Adipocyte (in vitro differentiated cells): ENCODE measurements around the gene NUDT8.
"Not testable (repeated sequence)": the region's sequence is repeated elsewhere in the genome, so short reads cannot be mapped to it uniquely, and the experiment has no call there.

ENCODE experiments used
- DNase-seq: peaks from one replicate; pipeline ENCODE4 v3.0.0-alpha.2; 2015; ENCODE audit warnings: low read depth
- H3K27me3 ChIP-seq: replicated peaks from 2 replicates; pipeline ENCODE4 v1.7.0; 2013; ENCODE audit warnings: mild to moderate bottlenecking, low read length, moderate library complexity; ENCODE audit not compliant: control insufficient read depth, insufficient read depth
- H3K36me3 ChIP-seq: 2 replicates; pipeline ENCODE4 v1.7.0; 2013; ENCODE audit warnings: low read length, mild to moderate bottlenecking, moderate library complexity; ENCODE audit not compliant: control insufficient read depth, insufficient read depth, severe bottlenecking
- H3K4me1 ChIP-seq: 2 replicates; pipeline ENCODE4 v1.7.0; 2013; ENCODE audit warnings: mild to moderate bottlenecking, low read length, moderate library complexity; ENCODE audit not compliant: control insufficient read depth, insufficient read depth
- H3K4me3 ChIP-seq: 2 replicates; pipeline ENCODE4 v1.7.0; 2013; ENCODE audit warnings: mild to moderate bottlenecking, low read length, moderate library complexity
- H3K9ac ChIP-seq: 2 replicates; pipeline ENCODE4 v1.7.0; 2013; ENCODE audit warnings: mild to moderate bottlenecking, low read length, moderate library complexity
- H3K9me3 ChIP-seq: 2 replicates; pipeline ENCODE4 v1.7.0; 2013; ENCODE audit warnings: mild to moderate bottlenecking, low read length, moderate library complexity; ENCODE audit not compliant: control insufficient read depth

Gene NUDT8

DNA sequence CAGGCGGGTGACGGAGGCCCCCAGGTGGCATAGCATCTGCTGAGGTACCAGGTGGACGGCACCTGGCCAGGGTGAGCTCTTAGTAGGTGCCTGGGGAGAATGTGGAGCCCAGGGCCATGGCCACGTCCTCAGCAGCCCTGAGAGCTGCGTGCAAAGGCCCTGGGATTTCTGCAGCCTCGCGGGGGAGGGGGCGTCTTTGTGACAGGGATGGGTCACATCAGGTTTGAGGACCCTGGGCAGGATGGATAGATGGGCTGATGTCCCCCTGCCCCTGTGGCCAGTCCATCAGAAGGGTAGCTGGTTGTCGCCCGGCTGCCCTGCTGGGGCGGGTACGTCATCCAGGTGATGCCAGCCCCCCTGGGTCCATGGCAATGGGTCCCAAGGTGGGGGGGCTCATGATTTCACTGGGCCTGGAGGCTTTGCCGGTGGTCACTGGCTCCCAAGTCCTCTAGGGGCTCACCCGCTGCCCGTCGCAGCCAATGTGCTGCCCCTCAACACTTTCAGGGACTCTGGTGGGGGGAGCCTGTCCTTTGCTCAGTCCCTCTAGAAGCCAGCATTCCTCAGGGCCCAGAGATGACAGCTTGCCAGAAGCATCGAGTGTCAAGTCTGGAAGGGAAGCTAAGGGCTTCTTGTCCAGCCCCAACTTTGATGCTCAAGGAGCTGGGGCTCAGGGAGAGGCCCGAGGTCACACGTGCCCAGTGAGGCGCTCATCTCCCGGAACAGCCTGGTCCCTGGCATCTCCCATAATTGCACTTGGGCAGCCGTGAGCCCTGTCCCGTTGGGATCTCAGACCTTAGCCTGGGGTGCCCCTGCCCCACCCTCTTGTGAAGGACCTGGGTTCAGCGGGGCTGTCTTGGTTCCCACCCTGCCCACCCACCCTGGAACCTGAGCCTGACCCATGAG lies 9.0 kb upstream of the NUDT8 start:
- Histone ChIP-seq H3K4me3 (no peak overlapping the region), H3K4me1 (no peaks in the 10 kb centered on the region), H3K27me3 (peaks cover 46% of the 10 kb centered on the region), H3K9me3 (no peaks in the 10 kb centered on the region), H3K36me3 (no peaks in the 10 kb centered on the region), H3K9ac (no peak overlapping the region)
- DNase-seq: no peak

- not testable (repeated sequence) for H3K36me3 ChIP-seq, H3K4me3 ChIP-seq, DNase-seq, H3K4me1 ChIP-seq, H3K9me3 ChIP-seq, H3K9ac ChIP-seq
- peaks cover 43% of the 10 kb centered on the region for H3K27me3 ChIP-seq
Measured at GRCh38 chr11:67637441-67637840, 7.7 kb upstream of the NUDT8 start.

DNA sequence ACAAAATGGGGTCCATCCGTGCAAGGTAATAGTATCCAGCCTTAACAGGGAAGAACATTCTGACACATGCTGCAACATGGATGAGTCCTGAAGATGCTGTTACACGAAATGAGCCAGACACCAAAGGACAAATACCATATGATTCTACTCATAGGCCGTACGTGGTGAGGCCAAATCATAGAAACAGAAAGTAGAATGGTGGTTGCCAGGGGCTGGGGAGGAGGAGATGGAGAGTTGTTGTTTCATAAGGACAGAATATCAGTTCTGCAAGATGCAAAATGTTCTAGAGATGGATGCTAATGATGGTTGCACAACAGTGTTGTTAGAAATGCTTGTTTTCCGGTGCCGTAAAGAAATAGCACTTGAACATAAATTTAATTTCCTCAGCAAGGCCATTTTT lies 7.2 kb upstream of the NUDT8 start:
- Histone ChIP-seq H3K36me3 (no peaks in the 10 kb centered on the region), H3K4me3 (no peak overlapping the region), H3K4me1 (no peaks in the 10 kb centered on the region), H3K9ac (no peak overlapping the region), H3K9me3 (no peaks in the 10 kb centered on the region), H3K27me3 (peaks cover 38% of the 10 kb centered on the region)
- no peak for DNase-seq

DNA sequence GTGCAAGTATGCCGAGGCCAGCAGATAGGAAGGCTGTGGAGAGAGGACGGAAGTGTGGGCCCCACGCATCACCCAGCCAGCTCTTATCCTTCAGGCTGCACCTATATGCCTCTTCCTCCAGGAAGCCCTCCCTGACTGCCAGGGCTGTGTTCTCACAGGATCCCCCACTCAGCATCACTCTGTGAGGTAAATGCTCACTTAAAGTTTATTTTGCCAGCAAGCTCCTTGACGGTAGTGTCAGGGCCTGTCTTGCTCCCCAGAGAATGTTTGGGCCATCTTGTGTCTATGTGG lies 5.4 kb upstream of the NUDT8 start:
- no peak overlapping the region for H3K9ac ChIP-seq
- no peaks in the 10 kb centered on the region for H3K36me3 ChIP-seq
- no peak overlapping the region for H3K4me3 ChIP-seq
- DNase-seq: no peak
- H3K4me1 ChIP-seq: peaks cover 6% of the 10 kb centered on the region
- no peaks in the 10 kb centered on the region for H3K9me3 ChIP-seq
- peaks cover 23% of the 10 kb centered on the region for H3K27me3 ChIP-seq

DNA sequence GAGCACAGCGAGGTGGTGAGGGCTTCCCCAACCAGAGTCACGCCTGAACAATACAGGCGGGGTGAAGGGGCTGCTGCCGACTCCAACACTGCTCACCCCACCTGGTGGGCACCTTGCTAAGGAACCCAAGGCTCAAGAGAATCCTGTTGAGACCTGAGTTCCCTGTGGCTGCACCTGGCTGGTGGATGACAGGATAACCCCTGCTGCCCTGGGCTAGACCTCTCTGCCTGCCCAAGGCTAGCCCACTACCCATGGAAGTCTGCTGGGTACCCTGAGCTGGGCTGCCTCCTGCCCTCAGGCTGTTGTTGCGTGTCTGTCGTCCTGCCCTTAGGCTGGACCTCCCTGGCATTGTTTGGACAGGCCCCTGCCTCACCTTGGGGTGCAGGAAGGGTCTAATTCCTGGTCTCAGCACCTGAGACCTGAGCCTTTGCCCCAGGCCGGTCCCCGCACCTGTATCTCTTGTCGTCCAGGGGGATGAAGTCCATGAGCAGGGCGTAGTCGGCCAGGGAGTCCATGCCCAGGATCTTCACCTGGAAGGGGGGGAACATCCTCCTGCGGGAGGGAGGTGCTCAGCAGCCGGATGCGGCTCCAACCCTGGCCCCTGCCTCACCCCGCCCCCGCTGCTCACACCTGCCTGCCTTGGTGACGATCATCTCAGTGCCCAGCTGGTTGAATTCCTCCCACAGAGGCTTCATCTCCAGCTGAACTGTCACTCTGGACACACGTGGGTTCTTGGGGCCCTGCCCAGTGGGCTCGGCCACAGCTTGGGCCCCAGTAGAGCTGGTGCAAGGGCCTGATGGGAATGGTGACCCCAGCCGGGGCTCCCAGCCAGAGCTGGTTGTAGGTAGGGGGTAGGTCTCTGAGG lies 4.9 kb upstream of the NUDT8 start:
- H3K4me3 ChIP-seq: no peak overlapping the region
- DNase-seq: no peak
- H3K4me1 ChIP-seq: peaks cover 6% of the 10 kb centered on the region
- no peaks in the 10 kb centered on the region for H3K36me3 ChIP-seq
- peaks cover 20% of the 10 kb centered on the region for H3K27me3 ChIP-seq
- H3K9me3 ChIP-seq: no peaks in the 10 kb centered on the region
- H3K9ac ChIP-seq: no peak overlapping the region

GRCh38 chr11:67633758-67634365 lies 4.1 kb upstream of the NUDT8 start:
- Histone ChIP-seq H3K36me3 (no peaks in the 10 kb centered on the region), H3K9me3 (no peaks in the 10 kb centered on the region), H3K27me3 (peaks cover 15% of the 10 kb centered on the region), H3K4me1 (peaks cover 9% of the 10 kb centered on the region), H3K4me3 (no peak overlapping the region), H3K9ac (no peak overlapping the region)
- DNase-seq: no peak

- no peaks in the 10 kb centered on the region for H3K9me3 ChIP-seq
- peaks cover 9% of the 10 kb centered on the region for H3K4me1 ChIP-seq
- no peaks in the 10 kb centered on the region for H3K36me3 ChIP-seq
- no peak overlapping the region for H3K4me3 ChIP-seq
- no peak for DNase-seq
- peaks cover 15% of the 10 kb centered on the region for H3K27me3 ChIP-seq
- H3K9ac ChIP-seq: no peak overlapping the region
Measured at GRCh38 chr11:67632982-67633755, 3.4 kb upstream of the NUDT8 start.

- Histone ChIP-seq H3K27me3 (peaks cover 15% of the 10 kb centered on the region), H3K36me3 (no peaks in the 10 kb centered on the region), H3K4me3 (no peak overlapping the region), H3K4me1 (peaks cover 9% of the 10 kb centered on the region), H3K9me3 (no peaks in the 10 kb centered on the region), H3K9ac (no peak overlapping the region)
- DNase-seq: no peak
Measured at GRCh38 chr11:67632175-67632981, 2.6 kb upstream of the NUDT8 start.

DNA sequence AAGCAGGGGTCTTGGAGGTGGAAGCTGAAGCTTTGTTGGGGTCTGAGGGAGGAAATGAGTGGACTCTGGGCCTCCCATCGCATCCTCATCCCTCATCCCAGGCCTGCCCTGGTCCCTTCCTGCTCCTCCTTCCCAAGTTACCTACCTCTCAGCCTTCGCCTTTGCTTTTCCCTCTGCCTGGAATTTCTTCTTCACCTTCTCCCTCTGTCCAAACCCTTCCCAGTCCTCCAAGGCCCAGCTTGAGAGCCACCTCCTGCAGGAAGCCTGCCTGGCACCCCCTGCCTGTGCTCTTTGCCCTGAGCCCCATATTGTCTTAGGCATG lies 2.1 kb upstream of the NUDT8 start:
- no peak overlapping the region for H3K9ac ChIP-seq
- no peaks in the 10 kb centered on the region for H3K9me3 ChIP-seq
- peaks cover 9% of the 10 kb centered on the region for H3K4me1 ChIP-seq
- H3K27me3 ChIP-seq: peaks cover 15% of the 10 kb centered on the region
- no peak for DNase-seq
- H3K4me3 ChIP-seq: no peak overlapping the region
- H3K36me3 ChIP-seq: no peaks in the 10 kb centered on the region

GRCh38 chr11:67631411-67631810 lies 1.7 kb upstream of the NUDT8 start:
- Histone ChIP-seq H3K36me3 (no peaks in the 10 kb centered on the region), H3K4me3 (no peak overlapping the region), H3K27me3 (peaks cover 15% of the 10 kb centered on the region), H3K9ac (peak overlapping the region; percentile 85), H3K4me1 (peaks cover 9% of the 10 kb centered on the region), H3K9me3 (no peaks in the 10 kb centered on the region)
- DNase-seq: no peak
